Measurements from ENCODE around the gene HNRNPA1.
"Not testable (repeated sequence)": the region's sequence is repeated elsewhere in the genome, so short reads cannot be mapped to it uniquely, and the experiment has no call there.

HNRNPA1 gene

DNA sequence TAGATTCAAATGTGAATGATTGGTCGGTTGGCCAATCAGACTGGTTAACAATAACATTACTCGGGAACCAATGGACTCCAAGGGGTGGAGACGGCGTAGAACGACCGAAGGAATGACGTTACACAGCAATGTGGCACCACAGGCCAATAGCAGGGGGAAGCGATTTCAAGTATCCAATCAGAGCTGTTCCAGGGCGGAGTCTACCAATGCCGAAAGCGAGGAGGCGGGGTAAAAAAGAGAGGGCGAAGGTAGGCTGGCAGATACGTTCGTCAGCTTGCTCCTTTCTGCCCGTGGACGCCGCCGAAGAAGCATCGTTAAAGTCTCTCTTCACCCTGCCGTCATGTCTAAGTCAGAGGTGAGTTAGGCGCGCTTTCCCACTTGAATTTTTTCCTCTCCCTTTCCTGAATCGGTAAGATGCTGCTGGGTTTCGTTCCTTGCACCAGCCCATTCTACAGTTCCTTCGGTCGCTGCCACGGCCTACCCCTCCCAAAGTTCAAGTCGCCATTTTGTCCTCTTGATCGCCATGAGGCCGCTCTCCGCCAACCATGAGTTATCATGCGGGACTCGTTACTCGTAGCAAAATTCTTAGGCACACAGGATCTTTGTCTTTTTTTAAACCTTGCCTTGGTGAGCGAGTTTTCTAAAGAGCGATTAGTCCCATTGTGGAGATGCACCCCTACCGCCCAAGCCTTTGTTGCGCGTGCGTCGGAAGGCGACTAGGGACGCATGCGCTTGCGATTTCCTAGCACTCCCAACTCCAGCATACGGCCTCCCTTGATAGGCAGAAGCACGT, at the start of gene HNRNPA1:
TSS of gene HNRNPA1 (plus strand) at position 259 of the 793 bp plus-strand sequence. CDS start at position 341, 82 bp downstream.
- peak; percentile 100 for DNase-seq (ENCODE audit: low spot score)

DNA sequence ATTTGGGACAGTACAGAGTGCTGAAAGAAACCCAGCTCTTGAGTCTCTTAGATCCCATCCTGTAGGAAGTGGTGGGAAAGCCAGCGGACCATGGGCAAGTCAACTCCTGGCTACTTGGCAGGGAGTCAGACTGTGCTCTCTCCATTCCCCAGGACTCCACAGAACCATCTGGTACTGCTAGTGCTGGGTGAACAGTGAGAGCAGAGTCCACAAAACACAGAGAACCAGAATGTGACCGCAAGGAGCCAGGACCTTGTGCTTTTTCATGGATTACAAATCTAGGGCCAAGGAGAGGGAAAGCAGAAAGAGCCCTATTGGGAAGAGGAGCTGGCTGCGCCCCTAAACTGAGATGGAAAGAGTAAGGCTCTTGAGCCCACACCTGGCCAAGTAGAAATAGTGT, 49.3 kb upstream of the HNRNPA1 start:
- not testable (repeated sequence) for DNase-seq (ENCODE audit: low spot score)

DNA sequence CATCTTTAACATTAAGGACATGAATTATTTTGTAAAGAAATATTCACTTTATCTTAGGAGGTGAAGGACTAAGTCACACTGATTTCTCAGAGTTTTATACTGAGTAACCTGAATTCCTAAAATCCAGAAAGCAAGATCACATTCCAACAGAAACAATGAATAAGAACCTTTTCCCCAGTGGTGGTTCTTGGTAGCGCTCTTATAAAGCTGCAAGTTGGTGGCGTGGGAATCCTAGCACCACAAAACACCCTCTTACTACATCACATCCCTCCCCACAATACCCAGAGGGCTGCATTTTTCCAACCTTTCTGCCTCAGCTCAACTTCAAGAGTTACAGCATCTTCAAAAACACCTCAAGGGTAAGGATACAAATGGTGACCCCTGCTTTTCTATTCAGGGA, 47.7 kb upstream of the HNRNPA1 start:
- no peak for DNase-seq (ENCODE audit: low spot score)

DNA sequence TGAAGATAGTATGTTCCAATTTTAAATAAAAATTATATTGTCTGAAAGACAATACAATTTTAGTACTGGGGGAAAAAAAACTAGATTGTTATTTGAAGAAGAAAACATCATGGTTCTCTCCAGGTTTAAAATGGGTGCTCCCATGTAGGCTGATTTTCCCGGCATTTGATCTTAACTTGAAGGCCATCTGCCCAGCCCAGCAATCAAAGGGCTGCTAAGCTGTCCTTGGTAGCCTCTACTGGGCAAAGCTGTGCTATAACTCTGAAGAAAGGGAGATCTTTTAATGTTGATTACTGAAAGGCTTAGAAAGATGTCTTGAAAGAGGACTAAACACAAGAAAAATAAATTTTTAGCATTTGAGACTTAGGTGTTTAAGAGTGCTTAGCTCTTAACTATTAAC, 42.0 kb upstream of the HNRNPA1 start:
- no peak for DNase-seq (ENCODE audit: low spot score)

DNA sequence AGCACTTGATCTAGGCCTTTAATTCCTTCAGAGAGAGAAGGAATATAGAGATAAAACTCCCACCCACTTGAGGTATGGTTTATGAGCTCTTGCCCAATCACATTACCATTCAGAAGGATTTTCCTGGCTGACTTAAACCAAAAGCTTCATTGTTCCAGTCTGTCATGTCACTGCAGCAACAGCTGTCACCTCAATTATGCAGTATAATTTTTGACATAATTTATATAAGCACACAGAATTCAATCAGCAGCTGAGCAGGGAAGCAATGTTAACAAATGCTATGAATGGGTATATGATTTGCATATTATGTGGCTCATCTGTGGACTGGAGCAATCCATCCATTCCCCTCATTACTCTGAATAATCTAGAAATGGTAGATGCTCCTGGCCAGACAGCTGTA, 40.9 kb upstream of the HNRNPA1 start:
- DNase-seq (ENCODE audit: low spot score) = no peak

DNA sequence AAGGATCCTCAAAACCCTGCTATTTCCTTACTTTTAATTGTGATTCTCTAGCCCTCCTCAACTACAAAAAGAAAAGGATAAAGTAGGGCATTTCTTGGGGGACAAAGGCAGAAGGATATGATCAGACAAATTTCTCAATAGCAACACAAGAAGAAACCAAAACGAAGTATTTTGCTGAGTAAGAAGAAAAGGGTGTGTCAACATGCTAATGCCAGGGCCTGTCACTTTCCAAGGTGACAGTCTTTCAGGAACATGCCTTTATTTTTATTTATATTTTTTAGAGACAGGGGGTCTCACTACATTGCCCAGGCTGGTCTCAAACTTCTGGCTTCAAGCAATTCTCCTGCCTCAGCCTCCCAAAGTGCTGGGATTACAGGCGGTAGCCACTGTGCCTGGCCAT, 40.4 kb upstream of the HNRNPA1 start:
- DNase-seq (ENCODE audit: low spot score) = peak; percentile 52

DNA sequence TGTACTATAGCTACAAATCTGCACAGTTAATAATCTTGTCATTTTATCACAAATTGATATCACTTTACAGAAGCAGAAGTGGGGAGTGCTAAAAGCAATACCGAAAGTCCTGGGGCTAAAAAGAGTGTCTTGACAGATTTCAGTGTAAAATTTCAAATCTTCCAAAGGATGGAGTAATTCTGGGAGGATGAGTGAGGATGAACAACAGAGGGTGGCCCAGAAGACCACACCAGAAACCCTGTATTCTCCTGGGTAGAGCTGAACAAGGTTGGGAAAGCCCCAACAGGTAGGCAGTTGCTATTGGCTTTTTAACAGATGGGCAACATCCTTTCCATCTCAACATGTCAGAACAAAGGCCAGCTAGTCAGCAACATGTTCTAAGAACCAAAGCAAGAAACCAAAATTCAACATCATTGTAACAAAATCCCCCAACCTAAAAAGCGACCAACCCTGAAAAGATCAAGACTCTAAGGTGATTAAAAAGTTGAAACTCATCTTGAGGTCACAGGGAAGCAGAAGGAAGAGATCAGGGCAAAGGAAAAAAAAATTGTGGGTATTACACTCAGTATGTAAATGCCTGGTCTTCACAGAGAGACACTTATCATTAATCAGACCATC, 39.4 kb upstream of the HNRNPA1 start:
- DNase-seq (ENCODE audit: low spot score) = no peak

DNA sequence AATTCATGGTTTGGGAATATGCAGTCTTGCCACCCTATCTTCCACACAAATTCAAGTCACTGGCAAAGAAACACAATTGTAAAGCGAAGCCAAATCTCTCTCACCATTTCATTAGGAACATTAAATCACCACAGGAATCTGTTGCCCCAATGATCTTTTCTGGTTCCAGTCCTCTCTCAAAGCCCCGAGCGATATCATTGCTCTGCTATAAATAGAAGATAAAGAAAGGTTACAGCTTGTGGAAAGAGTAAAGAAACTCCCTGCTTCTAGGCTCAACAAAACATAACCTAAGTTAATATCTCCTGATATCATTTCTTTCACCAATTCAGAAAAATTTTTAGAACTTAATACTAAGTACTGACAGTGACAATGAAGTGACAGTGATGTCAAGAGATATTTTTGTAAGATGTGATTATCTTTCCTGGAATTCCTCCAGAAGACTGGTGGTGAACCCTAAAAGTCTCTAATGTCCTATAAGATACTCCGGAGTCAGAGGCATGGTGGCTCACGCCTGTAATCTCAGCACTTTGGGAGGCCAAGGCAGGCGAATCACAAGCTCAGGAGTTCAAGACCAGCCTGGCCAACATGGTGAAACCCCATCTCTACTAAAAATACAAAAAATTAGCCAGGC, 34.4 kb upstream of the HNRNPA1 start:
- no peak for DNase-seq (ENCODE audit: low spot score)

GRCh38 chr12:54249489-54249888, 31.0 kb upstream of the HNRNPA1 start:
- no peak for DNase-seq (ENCODE audit: low spot score)

DNA sequence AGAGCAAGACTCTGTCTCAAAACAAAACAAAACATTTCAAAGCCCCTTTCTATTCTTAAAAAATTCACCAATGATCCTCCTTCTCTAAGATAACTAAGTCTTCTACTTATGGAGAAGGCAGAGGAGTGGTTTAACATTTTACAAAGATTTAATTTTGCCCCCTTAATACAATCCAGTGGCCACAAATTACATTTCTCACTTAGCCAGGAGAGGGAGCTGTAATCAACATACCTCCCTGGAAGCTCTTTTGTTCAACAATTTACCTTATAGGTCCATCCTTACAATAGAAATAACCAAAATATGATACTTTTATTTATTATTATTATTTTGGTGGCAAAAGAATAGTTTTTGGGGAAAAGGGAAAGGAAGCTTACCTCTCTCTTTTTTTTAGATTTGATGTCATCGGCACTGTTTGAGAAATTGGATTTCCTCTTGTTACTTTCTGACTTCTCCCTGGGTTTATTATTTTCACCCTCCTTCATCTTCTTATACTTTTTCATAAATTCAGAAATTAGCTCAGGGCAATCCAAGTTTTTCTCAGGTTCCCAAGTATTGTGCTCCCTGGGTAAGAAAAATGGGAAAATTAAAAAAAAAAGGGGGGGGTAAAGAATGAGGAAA, 28.8 kb upstream of the HNRNPA1 start:
- peak; percentile 75 for DNase-seq (ENCODE audit: low spot score)

DNA sequence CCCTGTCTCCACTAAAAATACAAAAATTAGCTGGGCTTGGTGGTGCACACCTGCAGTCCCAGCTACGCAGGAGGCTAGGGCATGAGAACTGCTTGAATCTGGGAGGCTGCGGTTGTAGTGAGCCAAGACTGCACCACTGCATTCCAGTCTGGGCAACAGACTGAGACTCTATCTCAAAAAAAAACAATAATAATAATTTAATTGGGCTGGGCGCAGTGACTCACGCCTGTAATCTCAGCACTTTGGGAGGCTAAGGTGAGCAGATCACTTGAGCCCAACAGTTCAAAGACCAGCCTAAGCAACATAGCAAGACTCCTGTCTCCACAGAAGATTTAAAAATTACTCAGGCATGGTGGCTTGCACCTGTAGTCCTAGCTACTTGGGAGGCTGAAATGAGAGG, 27.3 kb upstream of the HNRNPA1 start:
- DNase-seq (ENCODE audit: low spot score) = no peak

DNA sequence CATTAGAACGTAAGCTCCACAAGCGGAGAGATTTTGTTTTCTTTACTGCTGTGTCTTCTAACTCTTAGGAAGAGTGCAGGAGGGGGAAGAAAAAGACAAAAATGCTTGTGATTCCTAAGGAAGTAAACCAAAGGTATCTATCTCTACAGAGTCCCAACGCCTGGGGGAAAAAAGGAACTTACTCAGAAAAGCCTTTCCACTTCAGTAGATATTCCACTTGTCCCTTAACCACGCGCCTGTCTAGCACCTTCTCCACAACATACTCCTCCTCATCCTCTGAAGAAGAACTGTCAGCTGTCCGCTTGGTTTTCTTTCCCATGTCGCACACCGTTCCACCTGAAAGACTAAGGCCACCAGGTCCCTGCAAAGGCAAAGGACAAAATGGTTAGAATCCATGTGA, 23.2 kb upstream of the HNRNPA1 start:
- DNase-seq (ENCODE audit: low spot score) = no peak

- DNase-seq (ENCODE audit: low spot score) = no peak
Measured at GRCh38 chr12:54258201-54258681, 22.3 kb upstream of the HNRNPA1 start.

DNA sequence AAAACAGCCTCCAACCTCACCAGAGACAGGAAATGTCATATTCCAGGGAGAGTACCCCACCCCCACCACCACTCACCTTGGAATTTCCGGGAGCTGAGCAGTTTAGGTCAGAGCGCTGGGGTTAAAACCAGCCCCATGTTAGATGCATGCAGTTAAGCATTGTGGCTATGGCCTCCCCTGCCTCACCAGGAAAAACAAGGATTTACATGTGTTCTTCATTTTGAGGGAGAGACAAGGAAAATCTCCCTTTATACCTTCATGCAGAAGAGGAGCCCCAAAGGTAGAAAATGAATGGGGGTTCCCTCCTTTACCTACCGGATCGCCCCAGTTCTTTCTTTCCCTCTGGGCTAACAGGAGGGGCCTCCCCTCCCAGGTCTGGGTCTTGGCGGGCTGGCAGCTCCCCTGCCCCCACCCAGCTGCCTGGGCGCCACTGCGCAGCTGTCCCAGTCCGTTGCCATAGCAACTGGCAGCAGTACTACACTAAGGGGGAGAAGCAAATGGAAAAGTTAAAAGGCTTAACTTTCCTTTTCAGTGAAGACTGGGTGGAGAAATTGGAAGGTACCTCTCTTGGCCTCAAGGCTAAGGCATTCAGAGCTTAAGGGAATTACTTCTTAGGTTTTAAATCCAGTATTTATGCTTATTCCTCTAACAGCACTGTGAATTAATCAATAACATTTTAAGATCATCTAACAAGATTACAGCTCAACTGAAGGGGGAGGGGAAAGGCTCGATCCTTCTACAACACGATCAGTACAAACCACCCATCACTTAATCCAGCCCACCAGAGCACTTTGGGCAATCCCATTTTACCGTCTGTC, 21.1 kb upstream of the HNRNPA1 start:
- DNase-seq (ENCODE audit: low spot score) = peak; percentile 65

DNA sequence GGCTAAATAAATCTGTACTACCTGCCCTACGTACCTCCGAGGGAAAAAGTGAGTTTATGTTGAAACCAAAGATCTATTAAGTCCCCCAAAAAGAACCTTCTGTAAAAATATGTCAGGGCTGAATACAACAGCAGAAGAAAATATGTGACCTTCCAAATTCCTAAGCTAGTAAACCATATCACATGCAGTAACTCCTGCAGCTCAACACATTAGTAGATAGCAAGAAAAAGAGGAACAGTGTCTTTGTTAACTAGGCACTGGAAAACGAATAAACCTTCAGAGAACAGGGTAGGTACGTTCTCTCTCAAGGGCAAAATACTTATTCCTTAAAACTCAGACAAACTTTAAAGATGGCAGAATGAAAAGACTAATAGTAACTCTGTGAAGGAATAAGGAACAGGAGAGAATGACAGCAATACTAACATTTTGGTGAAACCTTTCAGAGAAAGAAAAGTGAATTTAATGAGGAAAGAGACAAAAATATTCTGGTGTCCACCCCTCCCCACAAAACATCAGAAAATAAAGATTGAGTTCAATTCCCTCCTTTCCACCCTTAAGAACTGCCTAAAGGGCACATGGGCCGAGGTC, 18.6 kb upstream of the HNRNPA1 start:
- no peak for DNase-seq (ENCODE audit: low spot score)

DNA sequence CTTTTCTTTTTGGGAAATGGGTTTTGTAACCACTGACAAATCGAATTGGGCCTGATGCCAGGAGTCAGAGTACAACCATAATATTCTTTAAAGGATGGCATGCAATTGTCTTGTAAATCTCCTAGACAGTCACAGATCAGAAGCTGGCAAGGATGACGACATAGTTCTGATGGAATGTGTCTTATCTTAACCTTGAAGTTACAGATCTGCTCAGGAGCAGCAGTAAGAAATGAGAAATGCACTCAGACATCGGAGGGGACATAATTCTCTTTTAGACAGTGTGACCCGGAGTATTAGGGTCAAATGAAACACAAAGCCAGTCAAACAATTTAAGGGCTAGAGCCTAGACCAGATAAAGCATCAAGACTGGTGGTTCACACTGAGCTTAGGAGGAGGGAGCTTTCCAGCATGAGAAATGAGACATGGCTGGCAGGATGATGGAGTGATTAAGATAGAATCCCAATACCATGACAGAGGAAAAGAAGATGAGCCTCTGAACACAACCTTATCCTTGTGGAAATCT, 18.1 kb upstream of the HNRNPA1 start:
- DNase-seq (ENCODE audit: low spot score) = no peak

DNA sequence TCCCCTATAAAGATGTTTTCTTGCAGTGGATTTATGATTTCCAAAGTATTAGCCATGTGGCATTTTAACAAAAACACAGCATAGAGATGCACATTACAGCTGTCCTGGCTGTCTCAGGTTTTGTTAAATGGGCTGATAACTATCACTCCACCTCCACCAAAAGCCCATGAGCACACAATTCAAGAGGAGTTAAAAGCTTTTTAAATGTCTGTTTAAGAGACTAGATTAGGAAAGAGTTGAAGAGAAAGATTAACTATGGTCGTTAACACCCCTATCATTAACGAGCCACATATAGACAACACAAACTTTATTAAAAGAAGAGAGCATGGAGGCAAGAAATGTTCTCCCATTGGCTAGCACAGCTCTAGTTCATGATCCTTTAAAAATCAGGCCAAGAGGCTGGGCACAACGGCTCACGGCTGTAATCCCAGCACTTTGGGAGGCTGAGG, 15.1 kb upstream of the HNRNPA1 start:
- DNase-seq (ENCODE audit: low spot score) = no peak

DNA sequence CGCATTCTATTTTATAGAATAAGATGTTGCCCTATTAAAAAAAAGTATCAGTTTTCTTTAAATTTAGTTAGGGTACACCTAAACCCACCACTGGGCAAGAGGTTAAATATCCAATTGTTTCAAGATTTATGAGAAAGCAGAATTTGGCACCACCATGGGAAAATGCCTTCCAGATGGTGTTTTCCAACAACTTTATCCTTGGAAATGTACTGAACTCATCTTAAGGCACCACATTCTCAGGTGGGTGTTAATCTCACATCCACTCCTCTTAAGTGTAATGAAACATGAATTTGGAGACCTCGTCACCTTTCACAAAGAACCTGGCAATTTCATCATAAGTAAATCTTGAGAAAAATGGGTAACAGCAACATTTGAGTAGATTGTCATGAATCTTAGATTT, 13.7 kb upstream of the HNRNPA1 start:
- DNase-seq (ENCODE audit: low spot score) = no peak

GRCh38 chr12:54270345-54270744, 10.2 kb upstream of the HNRNPA1 start:
- DNase-seq (ENCODE audit: low spot score) = no peak

- no peak for DNase-seq (ENCODE audit: low spot score)
Measured at GRCh38 chr12:54272214-54272613, 8.3 kb upstream of the HNRNPA1 start.

DNA sequence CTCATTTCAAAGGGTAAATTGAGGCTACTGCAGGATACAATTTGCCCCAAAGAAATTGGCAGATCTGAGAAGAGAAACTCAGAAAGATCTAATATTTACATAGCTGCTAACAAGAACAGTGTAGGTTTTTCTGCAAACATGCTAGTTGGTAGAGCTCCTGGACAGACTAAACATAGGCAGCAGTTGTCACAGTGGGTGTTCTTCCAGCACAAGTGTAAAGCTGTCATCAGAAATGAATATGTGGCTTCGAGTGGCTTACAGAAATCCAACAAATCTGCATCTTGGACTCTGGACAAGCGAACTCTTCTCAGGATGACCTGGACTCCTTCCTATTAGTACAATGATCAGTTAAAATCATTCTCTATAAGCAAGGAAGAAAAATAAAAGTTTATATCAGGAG, 6.5 kb upstream of the HNRNPA1 start:
- DNase-seq (ENCODE audit: low spot score) = no peak

All from hematopoietic multipotent progenitor cell treated with erythropoietin and hydrocortisone succinate and interleukin-3 and kit ligand, for 15 days (in vitro differentiated cells).